Measurements from ENCODE around the gene CORO2A. TPM values are rescaled to one million over a fixed set of nuclear protein-coding genes. Genes with fewer than 3 reads are reported as not detected.
A peak's percentile ranks its signal among the peaks of the same experiment; 100 is the strongest.

Gene CORO2A
- total and polyA plus RNA-seq, 2 of the 4 experiments (the other 2 are of a cell fraction), result 1.9 to 2.2 TPM

DNA sequence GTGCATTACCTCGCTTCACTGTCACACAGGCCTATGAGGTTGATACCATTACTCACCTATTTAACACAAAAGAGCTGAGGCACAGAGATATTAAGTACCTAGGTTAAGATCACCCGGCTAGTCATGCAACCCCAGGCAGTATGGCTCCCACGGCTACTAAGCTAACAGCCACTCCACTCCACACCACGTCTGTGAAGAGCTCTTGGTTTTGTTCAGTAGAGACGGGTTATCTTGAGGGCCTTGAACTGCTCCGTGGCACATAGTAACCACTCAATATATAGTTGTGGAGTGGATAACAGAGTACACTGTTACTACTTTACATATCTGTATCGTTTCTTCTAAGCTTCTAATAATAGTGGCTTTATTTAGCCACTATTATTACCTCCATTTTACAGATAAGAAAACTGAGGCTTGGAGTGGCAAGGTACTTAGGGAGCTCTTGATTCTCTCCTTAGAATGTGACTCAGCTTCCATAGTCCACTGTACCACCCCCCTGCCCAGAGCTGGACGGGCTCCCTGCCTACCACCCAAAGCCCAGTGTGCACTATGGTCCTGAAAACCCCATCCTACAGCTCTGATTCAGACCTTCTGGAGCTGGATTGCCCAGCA, 1.0 kb upstream of the CORO2A start:
- H2AK9ac ChIP-seq (replicated peaks; ENCODE audit: low read depth, low read length, poor library complexity), result peak overlapping the region; percentile 89
- H2BK5ac ChIP-seq (ENCODE audit: low read depth, low read length, poor library complexity, severe bottlenecking), result no peak overlapping the region
- no peaks in the 10 kb centered on the region for H4K20me1 ChIP-seq (ENCODE audit: insufficient read depth, low read length)
- peak overlapping the region; percentile 13 to 89 for H4K8ac ChIP-seq (ENCODE audit: low read depth in 2 of 2, low read length in 2 of 2)
- peak overlapping the region; percentile 16; the same call in 1 of the 2 replicates for H3K18ac ChIP-seq (ENCODE audit: low read depth, low read length)
- ATAC-seq (ENCODE audit: low read depth) (no peak), DNase-seq (no peak)
- H2AFZ ChIP-seq (replicated peaks; ENCODE audit: low read length, poor library complexity), result peak overlapping the region; percentile 99
- no CpG with 5 or more reads among the region's 8 CpGs for WGBS, 2 experiments (ENCODE audit: extremely low coverage in 2 of 2, insufficient read length in 1 of 2)
- H4K91ac ChIP-seq (ENCODE audit: insufficient read depth, low read depth, low read length), result 0 out of 2 replicates have a peak overlapping the region, but pooled peaks have one; percentile 27
- H3K56ac ChIP-seq (ENCODE audit: extremely low read depth, insufficient read depth, low read length), result no peak overlapping the region
- no TSS peak for BruUV-seq (replicated peaks)
- peak overlapping the region; percentile 77 for H3K4me3 ChIP-seq (ENCODE audit: insufficient read depth, low read depth, low read length)
- 0 out of 2 replicates have a peak, but pooled peaks cover 3% of the 10 kb centered on the region for H3K27me3 ChIP-seq (ENCODE audit: control insufficient read depth, insufficient read depth, low read length)
- no peak overlapping the region; the same call in 1 of the 2 replicates for H4K5ac ChIP-seq (ENCODE audit: low read depth, low read length)
- peaks cover 0 to 4% of the 10 kb centered on the region in 2 experiments; a peak in 1 of 4 replicates for H3K79me1 ChIP-seq (ENCODE audit: low read depth in 1 of 2, low read length in 2 of 2)
- H3K4ac ChIP-seq (ENCODE audit: low read depth, low read length), result peak overlapping the region; percentile 72
- H3K4me2 ChIP-seq (ENCODE audit: low read depth, low read length), result peak overlapping the region; percentile 91
- ChIA-PET POLR2A (ENCODE audit: unreplicated experiment) (no interaction called here), CTCF (interaction anchor here (0.6 to 0.8 kb wide), 2 partner anchors 13 to 271 kb away, joined by 3 read pairs; partner anchors contain the start of gene TRMO)
- peak overlapping the region; percentile 14; the same call in 1 of the 2 replicates for H3K27ac ChIP-seq (ENCODE audit: insufficient read depth, low read length)
- intact Hi-C loops (cut with micrococcal nuclease) (loop anchor here (2.0 to 5.0 kb wide), 2 partner anchors 121 to 271 kb away; partner anchors contain the start of gene TRMO), dilution Hi-C loops (cut with HindIII; ENCODE audit: low sequenced_read_pairs, unreplicated experiment) (no loop called here), in situ Hi-C loops (cut with MboI; ENCODE audit: low sequenced_read_pairs) (no loop called here)
- H2BK20ac ChIP-seq (ENCODE audit: low read depth, low read length), result peak overlapping the region; percentile 34; the same call in 1 of the 2 replicates
- no peaks in the 10 kb centered on the region for H3K9me3 ChIP-seq (ENCODE audit: control insufficient read depth, insufficient read depth, low read length)
- no peak overlapping the region for H2BK120ac ChIP-seq (ENCODE audit: low read depth, low read length)
- peaks cover 12% of the 10 kb centered on the region for H3K9me1 ChIP-seq (ENCODE audit: insufficient read depth, low read length)
- peaks cover 3% of the 10 kb centered on the region for H3K4me1 ChIP-seq (ENCODE audit: control insufficient read depth, insufficient read depth, low read length)
- H3K14ac ChIP-seq (replicated peaks; ENCODE audit: low read depth, low read length), result peak overlapping the region; percentile 77
- H2BK15ac ChIP-seq (ENCODE audit: low read depth, low read length), result peak overlapping the region; percentile 80; the same call in 2 of the 3 replicates
- peak overlapping the region; percentile 42 for H2AK5ac ChIP-seq (ENCODE audit: low read depth, low read length)
- peak overlapping the region; percentile 26; the same call in 1 of the 2 replicates for H3K9ac ChIP-seq (ENCODE audit: low read depth, low read length)
- no peaks in the 10 kb centered on the region for H3K36me3 ChIP-seq (ENCODE audit: control insufficient read depth, insufficient read depth, low read length)
- TF ChIP-seq RCOR1 (IDR thresholded peaks at IDR 0.05; ENCODE audit: insufficient replicate concordance, low read length) (no peak), MAZ (IDR thresholded peaks at IDR 0.05; ENCODE audit: borderline replicate concordance, low read depth, low read length) (no peak), SMC3 (IDR thresholded peaks at IDR 0.05; ENCODE audit: low read depth, low read length) (no peak), RAD21 (IDR thresholded peaks at IDR 0.05; ENCODE audit: low read length) (no peak), CEBPB (IDR thresholded peaks at IDR 0.05; ENCODE audit: low read depth, low read length) (no peak), MXI1 (IDR thresholded peaks at IDR 0.05; ENCODE audit: borderline replicate concordance, low read depth, low read length) (no peak), FOS (IDR thresholded peaks at IDR 0.05; ENCODE audit: low read depth, low read length) (no peak)
- TF ChIP-seq, protein P1, sequence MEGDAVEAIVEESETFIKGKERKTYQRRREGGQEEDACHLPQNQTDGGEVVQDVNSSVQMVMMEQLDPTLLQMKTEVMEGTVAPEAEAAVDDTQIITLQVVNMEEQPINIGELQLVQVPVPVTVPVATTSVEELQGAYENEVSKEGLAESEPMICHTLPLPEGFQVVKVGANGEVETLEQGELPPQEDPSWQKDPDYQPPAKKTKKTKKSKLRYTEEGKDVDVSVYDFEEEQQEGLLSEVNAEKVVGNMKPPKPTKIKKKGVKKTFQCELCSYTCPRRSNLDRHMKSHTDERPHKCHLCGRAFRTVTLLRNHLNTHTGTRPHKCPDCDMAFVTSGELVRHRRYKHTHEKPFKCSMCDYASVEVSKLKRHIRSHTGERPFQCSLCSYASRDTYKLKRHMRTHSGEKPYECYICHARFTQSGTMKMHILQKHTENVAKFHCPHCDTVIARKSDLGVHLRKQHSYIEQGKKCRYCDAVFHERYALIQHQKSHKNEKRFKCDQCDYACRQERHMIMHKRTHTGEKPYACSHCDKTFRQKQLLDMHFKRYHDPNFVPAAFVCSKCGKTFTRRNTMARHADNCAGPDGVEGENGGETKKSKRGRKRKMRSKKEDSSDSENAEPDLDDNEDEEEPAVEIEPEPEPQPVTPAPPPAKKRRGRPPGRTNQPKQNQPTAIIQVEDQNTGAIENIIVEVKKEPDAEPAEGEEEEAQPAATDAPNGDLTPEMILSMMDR (conservative IDR thresholded peaks at IDR 0.05; ENCODE audit: low read depth, low read length), result no peak
- TF ChIP-seq, protein P2, sequence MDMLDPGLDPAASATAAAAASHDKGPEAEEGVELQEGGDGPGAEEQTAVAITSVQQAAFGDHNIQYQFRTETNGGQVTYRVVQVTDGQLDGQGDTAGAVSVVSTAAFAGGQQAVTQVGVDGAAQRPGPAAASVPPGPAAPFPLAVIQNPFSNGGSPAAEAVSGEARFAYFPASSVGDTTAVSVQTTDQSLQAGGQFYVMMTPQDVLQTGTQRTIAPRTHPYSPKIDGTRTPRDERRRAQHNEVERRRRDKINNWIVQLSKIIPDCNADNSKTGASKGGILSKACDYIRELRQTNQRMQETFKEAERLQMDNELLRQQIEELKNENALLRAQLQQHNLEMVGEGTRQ (IDR thresholded peaks at IDR 0.05; ENCODE audit: low read depth, low read length), result no peak
- peak overlapping the region; percentile 93 for H3K23ac ChIP-seq (ENCODE audit: low read depth, low read length)

Measured in IMR-90 (cell line).